ENCODE results near the gene PTP4A1.

- TF ChIP-seq CTCF (IDR thresholded peaks at IDR 0.05; ENCODE audit: borderline replicate concordance, extremely low read depth, low read length, poor library complexity, severe bottlenecking) (no peak), EZH2 (IDR thresholded peaks at IDR 0.05; ENCODE audit: borderline replicate concordance, low read depth, low read length, severe bottlenecking) (no peak)
These were observed 1.0 kb downstream of the PTP4A1 start for GRCh38 chr6:63573076-63573898.

Data from DND-41 (cell line).